ENCODE measurements around the gene EPHA8.

The EPHA8 gene

GRCh38 chr1:22527122-22527521 is 36.2 kb upstream of the EPHA8 start:
- H3K9ac ChIP-seq (ENCODE audit: low read depth, low read length, poor library complexity): no peak overlapping the region
- no peak overlapping the region for H2BK5ac ChIP-seq (ENCODE audit: low read length)

DNA sequence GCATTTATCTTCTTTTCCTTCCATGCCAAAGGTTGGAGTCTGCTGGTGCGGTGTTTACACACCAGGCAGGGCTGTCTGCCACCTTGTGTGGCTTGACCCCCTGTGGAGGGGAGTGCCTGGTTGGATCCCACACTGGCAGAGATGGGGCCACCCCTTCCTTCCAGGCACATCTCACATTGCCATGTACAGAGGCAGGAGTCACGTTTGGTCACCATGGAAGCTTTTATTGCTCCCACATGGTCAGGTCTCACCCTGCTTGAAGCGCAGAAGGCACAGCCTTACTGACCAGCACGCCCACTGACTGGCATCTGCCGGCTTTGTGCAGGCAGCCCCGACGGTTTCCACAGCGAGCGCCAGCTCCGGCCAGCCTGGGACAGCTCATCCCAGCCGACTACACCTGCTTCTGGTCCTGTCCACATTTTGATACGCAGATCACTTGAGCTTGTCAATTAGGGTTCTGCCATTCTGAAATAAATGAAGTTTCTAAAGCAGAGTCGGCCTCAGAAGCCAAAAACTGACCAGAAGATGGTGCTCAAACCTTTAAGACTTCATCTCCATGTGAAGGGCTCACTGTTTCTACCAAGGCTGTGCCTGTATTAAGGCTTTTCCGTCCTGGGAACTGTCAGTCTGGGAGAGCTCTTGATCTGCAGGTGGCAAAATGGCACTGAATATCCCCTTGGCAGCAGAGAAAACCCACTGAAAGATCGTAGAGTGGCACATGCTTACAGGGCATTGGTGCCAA is 35.6 kb upstream of the EPHA8 start:
- Histone ChIP-seq H4K91ac (ENCODE audit: low read depth, low read length, poor library complexity) (no peak overlapping the region), H2BK120ac (ENCODE audit: low read depth, low read length) (no peak overlapping the region), H2AFZ (ENCODE audit: low read length) (no peak overlapping the region), H3K9ac (ENCODE audit: low read depth, low read length, poor library complexity) (no peak overlapping the region), H3K4ac (ENCODE audit: low read length) (no peak overlapping the region), H3K27ac (replicated peaks; ENCODE audit: low read length) (no peak overlapping the region), H3K14ac (ENCODE audit: low read length) (no peak overlapping the region), H3K18ac (ENCODE audit: low read length) (no peak overlapping the region), H2AK5ac (ENCODE audit: low read depth, low read length) (no peak overlapping the region), H3K9me3 (replicated peaks in 1 of 2; ENCODE audit: control insufficient read depth in 2 of 2, insufficient read depth in 1 of 2, low read depth in 1 of 2, low read length in 2 of 2) (no peaks in the 10 kb centered on the region), H4K8ac (ENCODE audit: low read depth, low read length) (no peak overlapping the region), H3K36me3 (replicated peaks in 1 of 2; ENCODE audit: control insufficient read depth in 2 of 2, insufficient read depth in 2 of 2, low read length in 2 of 2) (peaks cover 22 to 54% of the 10 kb centered on the region in 2 donors), H3K4me1 (ENCODE audit: control insufficient read depth in 2 of 2, insufficient read depth in 1 of 2, low read depth in 1 of 2, low read length in 2 of 2) (peaks cover 0 to 3% of the 10 kb centered on the region in 2 donors), H3K27me3 (ENCODE audit: control insufficient read depth in 3 of 3, insufficient read depth in 3 of 3, low read depth in 1 of 3, low read length in 3 of 3) (no peaks in the 10 kb centered on the region), H3K79me1 (ENCODE audit: low read depth, low read length) (no peaks in the 10 kb centered on the region), H2BK15ac (ENCODE audit: low read length) (no peak overlapping the region), H3K23ac (ENCODE audit: low read depth, low read length, poor library complexity) (no peak overlapping the region), H2BK12ac (ENCODE audit: low read length) (no peak overlapping the region), H3K4me2 (ENCODE audit: insufficient read depth, low read length, poor library complexity, severe bottlenecking) (no peak overlapping the region), H2BK5ac (ENCODE audit: low read length) (no peak overlapping the region), H3K4me3 (ENCODE audit: low read length in 2 of 2) (no peak overlapping the region)
- WGBS, 2 donors (ENCODE audit: extremely low coverage in 2 of 2, insufficient read length in 2 of 2, insufficient replicate concordance in 1 of 2): no CpG with 5 or more reads among the region's 15 CpGs
- peak; percentile 15 for DNase-seq (ENCODE audit: low spot score)

More at GRCh38 chr1:22527122-22527521, 36.2 kb upstream of the EPHA8 start:
- DNase-seq (ENCODE audit: low spot score): no peak
- Histone ChIP-seq H2AFZ (ENCODE audit: low read length) (no peak overlapping the region), H2BK15ac (ENCODE audit: low read length) (no peak overlapping the region), H3K36me3 (replicated peaks in 1 of 2; ENCODE audit: control insufficient read depth in 2 of 2, insufficient read depth in 2 of 2, low read length in 2 of 2) (peaks cover 25 to 60% of the 10 kb centered on the region in 2 donors), H3K27ac (replicated peaks; ENCODE audit: low read length) (no peak overlapping the region), H3K4me3 (ENCODE audit: low read length in 2 of 2) (no peak overlapping the region), H3K9me3 (replicated peaks in 1 of 2; ENCODE audit: control insufficient read depth in 2 of 2, insufficient read depth in 1 of 2, low read depth in 1 of 2, low read length in 2 of 2) (no peaks in the 10 kb centered on the region), H3K27me3 (ENCODE audit: control insufficient read depth in 3 of 3, insufficient read depth in 3 of 3, low read depth in 1 of 3, low read length in 3 of 3) (no peaks in the 10 kb centered on the region), H3K4ac (ENCODE audit: low read length) (no peak overlapping the region), H3K4me1 (ENCODE audit: control insufficient read depth in 2 of 2, insufficient read depth in 1 of 2, low read depth in 1 of 2, low read length in 2 of 2) (peaks cover 0 to 3% of the 10 kb centered on the region in 2 donors), H4K8ac (ENCODE audit: low read depth, low read length) (no peak overlapping the region), H2AK5ac (ENCODE audit: low read depth, low read length) (no peak overlapping the region), H2BK120ac (ENCODE audit: low read depth, low read length) (no peak overlapping the region), H4K91ac (ENCODE audit: low read depth, low read length, poor library complexity) (no peak overlapping the region), H3K79me1 (ENCODE audit: low read depth, low read length) (no peaks in the 10 kb centered on the region), H2BK12ac (ENCODE audit: low read length) (no peak overlapping the region), H3K23ac (ENCODE audit: low read depth, low read length, poor library complexity) (no peak overlapping the region), H3K4me2 (ENCODE audit: insufficient read depth, low read length, poor library complexity, severe bottlenecking) (no peak overlapping the region), H3K18ac (ENCODE audit: low read length) (no peak overlapping the region), H3K14ac (ENCODE audit: low read length) (no peak overlapping the region)
- no CpG with 5 or more reads among the region's 7 CpGs for WGBS, 2 donors (ENCODE audit: extremely low coverage in 2 of 2, insufficient read length in 2 of 2, insufficient replicate concordance in 1 of 2)

- Histone ChIP-seq H3K9ac (ENCODE audit: low read depth, low read length, poor library complexity) (no peak overlapping the region), H2AFZ (ENCODE audit: low read length) (no peak overlapping the region), H4K8ac (ENCODE audit: low read depth, low read length) (no peak overlapping the region), H3K4me3 (ENCODE audit: low read length in 2 of 2) (no peak overlapping the region), H2AK5ac (ENCODE audit: low read depth, low read length) (no peak overlapping the region), H2BK5ac (ENCODE audit: low read length) (no peak overlapping the region), H3K27me3 (ENCODE audit: control insufficient read depth in 3 of 3, insufficient read depth in 3 of 3, low read depth in 1 of 3, low read length in 3 of 3) (no peaks in the 10 kb centered on the region), H3K4ac (ENCODE audit: low read length) (no peak overlapping the region), H2BK120ac (ENCODE audit: low read depth, low read length) (no peak overlapping the region), H3K4me1 (ENCODE audit: control insufficient read depth in 2 of 2, insufficient read depth in 1 of 2, low read depth in 1 of 2, low read length in 2 of 2) (peaks cover 0 to 3% of the 10 kb centered on the region in 2 donors), H2BK12ac (ENCODE audit: low read length) (no peak overlapping the region), H3K4me2 (ENCODE audit: insufficient read depth, low read length, poor library complexity, severe bottlenecking) (no peak overlapping the region), H2BK15ac (ENCODE audit: low read length) (no peak overlapping the region), H3K9me3 (replicated peaks in 1 of 2; ENCODE audit: control insufficient read depth in 2 of 2, insufficient read depth in 1 of 2, low read depth in 1 of 2, low read length in 2 of 2) (no peaks in the 10 kb centered on the region), H3K27ac (replicated peaks; ENCODE audit: low read length) (no peak overlapping the region), H3K14ac (ENCODE audit: low read length) (no peak overlapping the region), H4K91ac (ENCODE audit: low read depth, low read length, poor library complexity) (no peak overlapping the region), H3K18ac (ENCODE audit: low read length) (no peak overlapping the region), H3K23ac (ENCODE audit: low read depth, low read length, poor library complexity) (no peak overlapping the region), H3K79me1 (ENCODE audit: low read depth, low read length) (no peaks in the 10 kb centered on the region), H3K36me3 (replicated peaks in 1 of 2; ENCODE audit: control insufficient read depth in 2 of 2, insufficient read depth in 2 of 2, low read length in 2 of 2) (peaks cover 22 to 51% of the 10 kb centered on the region in 2 donors)
- WGBS, 2 donors (ENCODE audit: extremely low coverage in 2 of 2, insufficient read length in 2 of 2, insufficient replicate concordance in 1 of 2): no CpG with 5 or more reads among the region's 7 CpGs
- no peak for DNase-seq (ENCODE audit: low spot score)
Measured at GRCh38 chr1:22528451-22528850, 34.8 kb upstream of the EPHA8 start.

GRCh38 chr1:22529901-22530621 is 33.2 kb upstream of the EPHA8 start:
- Histone ChIP-seq H2BK5ac (ENCODE audit: low read length) (no peak overlapping the region), H3K4ac (ENCODE audit: low read length) (no peak overlapping the region), H3K9ac (ENCODE audit: low read depth, low read length, poor library complexity) (no peak overlapping the region), H4K8ac (ENCODE audit: low read depth, low read length) (no peak overlapping the region), H3K9me3 (replicated peaks in 1 of 2; ENCODE audit: control insufficient read depth in 2 of 2, insufficient read depth in 1 of 2, low read depth in 1 of 2, low read length in 2 of 2) (no peaks in the 10 kb centered on the region), H3K4me3 (ENCODE audit: low read length in 2 of 2) (no peak overlapping the region), H3K36me3 (replicated peaks in 1 of 2; ENCODE audit: control insufficient read depth in 2 of 2, insufficient read depth in 2 of 2, low read length in 2 of 2) (peaks cover 15 to 35% of the 10 kb centered on the region in 2 donors), H2BK15ac (ENCODE audit: low read length) (no peak overlapping the region), H2BK120ac (ENCODE audit: low read depth, low read length) (no peak overlapping the region), H3K23ac (ENCODE audit: low read depth, low read length, poor library complexity) (no peak overlapping the region), H3K79me1 (ENCODE audit: low read depth, low read length) (no peaks in the 10 kb centered on the region), H3K27ac (replicated peaks; ENCODE audit: low read length) (no peak overlapping the region), H2BK12ac (ENCODE audit: low read length) (no peak overlapping the region), H3K27me3 (ENCODE audit: control insufficient read depth in 3 of 3, insufficient read depth in 3 of 3, low read depth in 1 of 3, low read length in 3 of 3) (no peaks in the 10 kb centered on the region), H2AFZ (ENCODE audit: low read length) (no peak overlapping the region), H2AK5ac (ENCODE audit: low read depth, low read length) (no peak overlapping the region), H3K4me1 (ENCODE audit: control insufficient read depth in 2 of 2, insufficient read depth in 1 of 2, low read depth in 1 of 2, low read length in 2 of 2) (peaks cover 0 to 3% of the 10 kb centered on the region in 2 donors), H3K18ac (ENCODE audit: low read length) (no peak overlapping the region), H4K91ac (ENCODE audit: low read depth, low read length, poor library complexity) (no peak overlapping the region), H3K14ac (ENCODE audit: low read length) (no peak overlapping the region), H3K4me2 (ENCODE audit: insufficient read depth, low read length, poor library complexity, severe bottlenecking) (no peak overlapping the region)
- no peak for DNase-seq (ENCODE audit: low spot score)
- WGBS, 2 donors (ENCODE audit: extremely low coverage in 2 of 2, insufficient read length in 2 of 2, insufficient replicate concordance in 1 of 2): no CpG with 5 or more reads among the region's 12 CpGs

All from neuronal stem cell (in vitro differentiated cells).